Vagina (tissue), 2 donors: ENCODE measurements around the gene CST4. TPM values are rescaled to one million over a fixed set of nuclear protein-coding genes. Genes with fewer than 3 reads are reported as not detected.

ENCODE experiments used
- DNase-seq, 2 donors: peaks; one replicate each; pipeline ENCODE4 v3.0.0-alpha.2; 2017; ENCODE audit errors: extremely low spot score in 2 of 2
- H3K27ac ChIP-seq: fragments of 200-600 bp; sonication (generic); one replicate; pipeline ENCODE4 v1.5.1; 2019
- H3K27me3 ChIP-seq: fragments of 200-600 bp; sonication (generic); one replicate; pipeline ENCODE4 v1.5.1; 2019
- H3K36me3 ChIP-seq, 2 donors: fragments of 200-600 bp; sonication (generic); one replicate each; pipeline ENCODE4 v1.5.1; 2017 to 2019
- H3K4me1 ChIP-seq: fragments of 200-600 bp; sonication (generic); one replicate; pipeline ENCODE4 v1.5.1; 2019
- H3K4me3 ChIP-seq, 2 donors: fragments of 200-600 bp; sonication (generic); 1 replicate in 1 of 2; 2 replicates in 1 of 2; pipeline ENCODE4 v1.5.1; 2016 to 2019
- H3K9me3 ChIP-seq: fragments of 200-600 bp; sonication (generic); one replicate; pipeline ENCODE4 v1.5.1; 2019
- CTCF ChIP-seq, 3 experiments: fragments of 450-650 bp in 2 of 3; fragments of 200-600 bp in 1 of 3; sonication (generic) in 1 of 3; IDR thresholded peaks; one replicate each; pipeline ENCODE4 v1.5.1; 2017 to 2019; ENCODE audit warnings: antibody characterized with exemption in 3 of 3, mild to moderate bottlenecking in 2 of 3, moderate library complexity in 2 of 3
- POLR2A ChIP-seq, 2 donors: fragments of 450-650 bp; IDR thresholded peaks; one replicate each; pipeline ENCODE4 v1.6.1; 2017; ENCODE audit warnings: antibody characterized with exemption in 2 of 2, mild to moderate bottlenecking in 2 of 2, moderate library complexity in 2 of 2
- POLR2AphosphoS5 ChIP-seq, 2 donors: sonication (generic); formaldehyde crosslinking; IDR thresholded peaks; one replicate each; pipeline ENCODE4 v1.9.0; 2017; ENCODE audit warnings: antibody characterized with exemption in 2 of 2, mild to moderate bottlenecking in 2 of 2, low read depth in 1 of 2; ENCODE audit not compliant: insufficient read depth in 1 of 2
- intact Hi-C: fragments of 100-400 bp; cut with DNase I; formaldehyde crosslinking; loops from one replicate; pipeline ENCODE4 v1.15.1; 2023
- total RNA-seq: library from RNA; depleted of rRNA; stranded (reverse); fragments of >200 nt; gene quantifications from one replicate; pipeline ENCODE4 v1.2.3, GENCODE V29; 2016

The CST4 gene
- total RNA-seq, 1 donor from 2014 or later = not detected

DNA sequence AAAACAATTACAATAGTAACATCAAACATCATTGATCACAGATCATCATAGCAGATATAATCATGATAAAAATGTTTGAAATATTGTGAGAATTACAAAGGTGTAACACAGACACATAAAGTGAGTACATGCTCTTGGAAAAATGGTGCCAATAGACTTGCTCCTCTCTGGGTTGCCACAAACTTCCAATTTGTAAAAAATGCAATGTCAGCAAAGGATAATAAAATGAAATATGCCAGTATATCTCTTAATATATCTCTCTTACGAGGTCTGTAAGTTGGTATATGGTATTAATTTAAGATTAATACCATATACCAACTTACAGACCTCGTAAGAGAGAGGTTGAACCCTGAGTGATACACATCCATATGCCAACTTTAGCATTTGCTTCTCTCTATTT is 37.7 kb downstream of the CST4 start:
- TF ChIP-seq CTCF (IDR thresholded peaks at IDR 0.05) (no peak), POLR2AphosphoS5 (IDR thresholded peaks at IDR 0.05; ENCODE audit: insufficient read depth in 1 of 2, low read depth in 1 of 2) (no peak), POLR2A (IDR thresholded peaks at IDR 0.05) (no peak)

DNA sequence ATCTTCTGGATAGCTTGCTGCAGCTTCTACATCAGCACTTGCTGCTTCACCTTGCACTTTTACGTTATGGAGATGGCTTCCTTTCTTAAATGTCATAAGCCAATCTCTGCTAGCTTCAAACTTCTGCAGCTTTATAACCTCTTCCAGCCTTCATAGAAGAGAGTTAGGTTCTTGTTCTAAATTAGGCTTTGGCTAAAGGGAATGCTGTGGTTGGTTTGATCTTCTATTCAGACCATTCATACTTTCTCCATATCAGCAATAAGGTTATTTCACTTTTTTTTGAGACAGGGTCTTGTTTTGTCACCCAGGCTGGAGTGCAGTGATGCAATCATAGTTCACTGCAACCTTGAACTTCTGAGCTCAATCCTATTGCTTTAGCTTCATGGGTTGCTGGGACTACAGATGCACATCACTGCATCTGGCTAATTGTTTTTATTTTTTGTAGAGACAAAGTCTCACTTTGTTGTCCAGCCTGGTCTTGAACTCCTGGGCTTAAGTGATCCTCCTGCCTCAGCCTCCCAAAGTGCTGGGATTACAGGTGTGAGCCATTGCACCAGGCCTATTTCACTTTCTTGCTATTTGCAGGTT is 38.9 kb downstream of the CST4 start:
- H3K27me3 ChIP-seq = no peaks in the 10 kb centered on the region
- peaks cover 12% of the 10 kb centered on the region for H3K4me1 ChIP-seq
- H3K9me3 ChIP-seq = no peaks in the 10 kb centered on the region
- H3K27ac ChIP-seq = no peak overlapping the region
- no peak for DNase-seq
- no peak overlapping the region for H3K4me3 ChIP-seq
- intact Hi-C loops = no loop called here
- H3K36me3 ChIP-seq = no peaks in the 10 kb centered on the region
- TF ChIP-seq POLR2A (IDR thresholded peaks at IDR 0.05) = no peak
- TF ChIP-seq CTCF (IDR thresholded peaks at IDR 0.05) = no peak
- no peak for TF ChIP-seq POLR2AphosphoS5 (IDR thresholded peaks at IDR 0.05; ENCODE audit: insufficient read depth in 1 of 2, low read depth in 1 of 2)

More for the DNA sequence above, 37.7 kb downstream of the CST4 start:
- DNase-seq = no peak
- H3K36me3 ChIP-seq = no peaks in the 10 kb centered on the region
- no peaks in the 10 kb centered on the region for H3K9me3 ChIP-seq
- no peak overlapping the region for H3K4me3 ChIP-seq
- intact Hi-C loops = no loop called here
- no peaks in the 10 kb centered on the region for H3K27me3 ChIP-seq
- H3K27ac ChIP-seq = no peak overlapping the region
- H3K4me1 ChIP-seq = peaks cover 24% of the 10 kb centered on the region

DNA sequence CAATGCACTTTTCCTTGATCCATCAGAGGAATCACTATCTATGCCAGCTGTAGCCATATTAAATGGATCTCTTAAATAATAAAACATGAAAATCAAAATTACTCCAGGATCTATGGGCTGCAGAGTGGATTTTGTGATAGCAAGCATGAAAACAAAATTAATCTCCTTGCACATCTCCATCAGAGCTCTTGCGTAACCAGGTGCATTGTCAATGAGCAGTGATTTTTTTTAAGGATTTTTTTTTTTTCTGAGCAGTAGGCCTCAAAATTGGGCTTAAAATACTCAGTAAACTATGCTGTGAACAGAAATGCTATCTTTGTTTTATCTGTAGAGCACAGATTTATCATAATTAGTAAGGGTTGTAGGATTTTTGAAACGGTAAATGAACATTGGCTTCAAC is 39.6 kb downstream of the CST4 start:
- Histone ChIP-seq H3K27me3 (no peaks in the 10 kb centered on the region), H3K27ac (no peak overlapping the region), H3K9me3 (no peaks in the 10 kb centered on the region), H3K36me3 (no peaks in the 10 kb centered on the region), H3K4me1 (peaks cover 6% of the 10 kb centered on the region), H3K4me3 (no peak overlapping the region)
- no peak for TF ChIP-seq POLR2A (IDR thresholded peaks at IDR 0.05)
- TF ChIP-seq POLR2AphosphoS5 (IDR thresholded peaks at IDR 0.05; ENCODE audit: insufficient read depth in 1 of 2, low read depth in 1 of 2) = no peak
- no peak for TF ChIP-seq CTCF (IDR thresholded peaks at IDR 0.05)
- DNase-seq = no peak
- intact Hi-C loops = no loop called here

- no peak for DNase-seq
- peaks cover 8% of the 10 kb centered on the region for H3K4me1 ChIP-seq
- intact Hi-C loops = no loop called here
- no peaks in the 10 kb centered on the region for H3K27me3 ChIP-seq
- no peak for TF ChIP-seq CTCF (IDR thresholded peaks at IDR 0.05)
- TF ChIP-seq POLR2A (IDR thresholded peaks at IDR 0.05) = no peak
- TF ChIP-seq POLR2AphosphoS5 (IDR thresholded peaks at IDR 0.05; ENCODE audit: insufficient read depth in 1 of 2, low read depth in 1 of 2) = no peak
- H3K27ac ChIP-seq = no peak overlapping the region
- H3K36me3 ChIP-seq = no peaks in the 10 kb centered on the region
- H3K4me3 ChIP-seq = no peak overlapping the region
- H3K9me3 ChIP-seq = no peaks in the 10 kb centered on the region
Observed at GRCh38 chr20:23647346-23647745, 41.5 kb downstream of the CST4 start.

DNA sequence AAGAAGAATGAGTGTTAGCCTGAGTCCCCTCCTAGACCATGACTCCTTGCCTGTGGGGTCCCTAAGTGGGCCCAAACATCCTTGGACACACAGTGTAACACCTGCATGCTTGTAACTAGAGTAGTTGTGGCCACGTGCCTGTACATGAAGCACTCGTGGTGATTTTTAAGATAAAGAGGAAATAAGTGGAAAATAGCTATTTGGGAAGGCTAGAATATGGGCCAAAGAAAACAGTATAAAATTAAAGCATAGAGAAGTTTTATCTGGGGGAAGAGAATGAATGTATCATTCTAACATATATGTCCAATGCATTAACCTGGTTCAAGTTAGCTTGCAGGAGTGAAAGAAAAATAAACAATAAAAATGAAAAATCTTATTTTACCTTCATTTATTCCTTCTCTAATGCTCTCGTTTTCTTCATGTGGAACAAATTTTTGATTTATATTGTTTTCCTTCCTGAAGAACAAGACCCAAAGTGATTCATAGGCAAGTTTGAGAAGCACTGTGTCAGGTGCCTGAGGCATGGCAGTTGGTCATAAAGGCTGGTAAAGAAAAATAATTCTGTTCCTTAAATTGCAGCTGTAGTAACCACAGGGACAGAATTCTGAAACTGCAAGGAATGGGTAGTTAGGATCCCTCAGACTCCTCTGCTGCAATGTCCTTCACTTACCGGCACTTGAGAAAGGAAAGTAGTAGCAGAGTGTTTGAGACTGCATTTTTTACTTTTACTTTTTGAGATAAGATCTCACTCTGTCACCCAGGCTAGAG is 42.5 kb downstream of the CST4 start:
- no peak overlapping the region for H3K4me3 ChIP-seq
- TF ChIP-seq POLR2AphosphoS5 (IDR thresholded peaks at IDR 0.05; ENCODE audit: insufficient read depth in 1 of 2, low read depth in 1 of 2) (no peak), POLR2A (IDR thresholded peaks at IDR 0.05) (no peak), CTCF (IDR thresholded peaks at IDR 0.05) (no peak)
- no peaks in the 10 kb centered on the region for H3K36me3 ChIP-seq
- no peak overlapping the region for H3K27ac ChIP-seq
- no peaks in the 10 kb centered on the region for H3K9me3 ChIP-seq
- no peak for DNase-seq
- intact Hi-C loops = no loop called here
- H3K27me3 ChIP-seq = no peaks in the 10 kb centered on the region
- peaks cover 15% of the 10 kb centered on the region for H3K4me1 ChIP-seq
